Ecto neural progenitor cell (in vitro differentiated cells): Measurements from ENCODE around the gene NUSAP1.
"Not testable (repeated sequence)": the region's sequence is repeated elsewhere in the genome, so short reads cannot be mapped to it uniquely, and the experiment has no call there.

Experiments used
- DNase-seq: peaks from one replicate; pipeline ENCODE4 v3.0.0-alpha.2; 2018; ENCODE audit warnings: low spot score

Gene NUSAP1

GRCh38 chr15:41416128-41416741 lies 83.6 kb downstream of the NUSAP1 start:
- DNase-seq = no peak

- DNase-seq = peak; percentile 98
These were observed 84.2 kb downstream of the NUSAP1 start, which contains the start of gene RTF1 for GRCh38 chr15:41416742-41417417. RTF1 (plus strand) TSS chr15:41417095; CDS start chr15:41417116, 21 bp downstream.

- no peak for DNase-seq
These were observed 84.9 kb downstream of the NUSAP1 start for GRCh38 chr15:41417418-41418195.

- DNase-seq = no peak
These were observed 91.4 kb downstream of the NUSAP1 start for GRCh38 chr15:41423979-41424659.

- DNase-seq = no peak
These were observed 92.1 kb downstream of the NUSAP1 start for GRCh38 chr15:41424809-41425208.

- not testable (repeated sequence) for DNase-seq
These were observed 93.2 kb downstream of the NUSAP1 start for GRCh38 chr15:41425907-41426306.

- DNase-seq = no peak
These were observed 96.6 kb downstream of the NUSAP1 start for GRCh38 chr15:41429003-41429890.
